ENCODE results near the gene CDC42BPB.

The CDC42BPB gene

GRCh38 chr14:102986810-102987579, 70.4 kb downstream of the CDC42BPB start:
- Histone ChIP-seq H3K4me2 (ENCODE audit: insufficient read depth, low read length) (no peak overlapping the region), H3K9ac (ENCODE audit: low read depth, low read length) (no peak overlapping the region), H3K27ac (ENCODE audit: low read length) (no peak overlapping the region), H2AFZ (ENCODE audit: low read depth, low read length) (no peak overlapping the region), H3K79me2 (ENCODE audit: insufficient read depth, low read length) (no peaks in the 10 kb centered on the region), H3K36me3 (ENCODE audit: insufficient read depth, low read length) (no peaks in the 10 kb centered on the region), H3K4me1 (ENCODE audit: insufficient read depth, low read length) (no peaks in the 10 kb centered on the region), H3K27me3 (ENCODE audit: insufficient read depth, low read length, poor library complexity) (no peaks in the 10 kb centered on the region), H3K4me3 (ENCODE audit: low read depth in 1 of 2, low read length in 2 of 2) (no peak overlapping the region), H3K9me3 (ENCODE audit: insufficient read depth, low read length, severe bottlenecking) (peaks cover 13% of the 10 kb centered on the region), H4K20me1 (ENCODE audit: insufficient read depth, low read length) (no peaks in the 10 kb centered on the region)
- TF ChIP-seq, protein P1, sequence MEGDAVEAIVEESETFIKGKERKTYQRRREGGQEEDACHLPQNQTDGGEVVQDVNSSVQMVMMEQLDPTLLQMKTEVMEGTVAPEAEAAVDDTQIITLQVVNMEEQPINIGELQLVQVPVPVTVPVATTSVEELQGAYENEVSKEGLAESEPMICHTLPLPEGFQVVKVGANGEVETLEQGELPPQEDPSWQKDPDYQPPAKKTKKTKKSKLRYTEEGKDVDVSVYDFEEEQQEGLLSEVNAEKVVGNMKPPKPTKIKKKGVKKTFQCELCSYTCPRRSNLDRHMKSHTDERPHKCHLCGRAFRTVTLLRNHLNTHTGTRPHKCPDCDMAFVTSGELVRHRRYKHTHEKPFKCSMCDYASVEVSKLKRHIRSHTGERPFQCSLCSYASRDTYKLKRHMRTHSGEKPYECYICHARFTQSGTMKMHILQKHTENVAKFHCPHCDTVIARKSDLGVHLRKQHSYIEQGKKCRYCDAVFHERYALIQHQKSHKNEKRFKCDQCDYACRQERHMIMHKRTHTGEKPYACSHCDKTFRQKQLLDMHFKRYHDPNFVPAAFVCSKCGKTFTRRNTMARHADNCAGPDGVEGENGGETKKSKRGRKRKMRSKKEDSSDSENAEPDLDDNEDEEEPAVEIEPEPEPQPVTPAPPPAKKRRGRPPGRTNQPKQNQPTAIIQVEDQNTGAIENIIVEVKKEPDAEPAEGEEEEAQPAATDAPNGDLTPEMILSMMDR (IDR thresholded peaks at IDR 0.05; ENCODE audit: borderline replicate concordance, extremely low read depth, low read length, poor library complexity, severe bottlenecking), result no peak
- ATAC-seq (ENCODE audit: insufficient read depth, low read depth) (no peak), DNase-seq (no peak)

DNA sequence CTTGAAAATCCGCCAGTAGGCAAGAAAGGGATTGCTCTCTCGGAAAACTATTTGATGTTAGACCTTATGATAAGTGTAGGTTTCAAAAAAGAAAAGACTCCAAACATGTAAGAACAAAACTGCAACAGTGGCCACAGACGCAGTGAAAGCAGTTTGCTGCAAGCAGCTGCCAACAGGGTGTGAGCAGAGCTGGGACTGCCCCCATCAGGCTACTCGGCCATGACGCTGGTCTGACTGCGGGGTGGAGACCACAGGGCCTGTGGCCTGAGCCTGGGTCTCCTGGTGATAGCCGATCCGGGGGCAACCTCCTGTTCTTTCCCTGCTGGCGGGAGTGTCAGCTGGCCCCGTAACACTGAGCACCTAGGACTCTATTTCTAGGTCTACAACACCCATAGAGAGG, 71.7 kb downstream of the CDC42BPB start:
- peaks cover 13% of the 10 kb centered on the region for H3K9me3 ChIP-seq (ENCODE audit: insufficient read depth, low read length, severe bottlenecking)
- H2AFZ ChIP-seq (ENCODE audit: low read depth, low read length), result no peak overlapping the region
- DNase-seq, result no peak
- ATAC-seq (ENCODE audit: insufficient read depth, low read depth), result no peak
- H3K9ac ChIP-seq (ENCODE audit: low read depth, low read length), result no peak overlapping the region
- no peak overlapping the region for H3K27ac ChIP-seq (ENCODE audit: low read length)
- H4K20me1 ChIP-seq (ENCODE audit: insufficient read depth, low read length), result no peaks in the 10 kb centered on the region
- H3K4me3 ChIP-seq (ENCODE audit: low read depth in 1 of 2, low read length in 2 of 2), result no peak overlapping the region
- no peaks in the 10 kb centered on the region for H3K27me3 ChIP-seq (ENCODE audit: insufficient read depth, low read length, poor library complexity)
- no peaks in the 10 kb centered on the region for H3K36me3 ChIP-seq (ENCODE audit: insufficient read depth, low read length)
- TF ChIP-seq EZH2 (IDR thresholded peaks at IDR 0.05; ENCODE audit: borderline replicate concordance, low read depth, low read length, severe bottlenecking), result no peak
- TF ChIP-seq, protein P1 (IDR thresholded peaks at IDR 0.05; ENCODE audit: borderline replicate concordance, extremely low read depth, low read length, poor library complexity, severe bottlenecking), result no peak
- no peak overlapping the region for H3K4me2 ChIP-seq (ENCODE audit: insufficient read depth, low read length)
- H3K79me2 ChIP-seq (ENCODE audit: insufficient read depth, low read length), result no peaks in the 10 kb centered on the region
- no peaks in the 10 kb centered on the region for H3K4me1 ChIP-seq (ENCODE audit: insufficient read depth, low read length)

- Histone ChIP-seq H2AFZ (ENCODE audit: low read depth, low read length) (no peak overlapping the region), H3K4me3 (ENCODE audit: low read depth in 1 of 2, low read length in 2 of 2) (no peak overlapping the region), H3K36me3 (ENCODE audit: insufficient read depth, low read length) (no peaks in the 10 kb centered on the region), H3K4me2 (ENCODE audit: insufficient read depth, low read length) (no peak overlapping the region), H4K20me1 (ENCODE audit: insufficient read depth, low read length) (no peaks in the 10 kb centered on the region), H3K27ac (ENCODE audit: low read length) (no peak overlapping the region), H3K9ac (ENCODE audit: low read depth, low read length) (no peak overlapping the region), H3K4me1 (ENCODE audit: insufficient read depth, low read length) (no peaks in the 10 kb centered on the region), H3K9me3 (ENCODE audit: insufficient read depth, low read length, severe bottlenecking) (peaks cover 13% of the 10 kb centered on the region), H3K27me3 (ENCODE audit: insufficient read depth, low read length, poor library complexity) (no peaks in the 10 kb centered on the region), H3K79me2 (ENCODE audit: insufficient read depth, low read length) (no peaks in the 10 kb centered on the region)
- ATAC-seq (ENCODE audit: insufficient read depth, low read depth), result no peak
- TF ChIP-seq EZH2 (IDR thresholded peaks at IDR 0.05; ENCODE audit: borderline replicate concordance, low read depth, low read length, severe bottlenecking), result no peak
- TF ChIP-seq, protein P1 (IDR thresholded peaks at IDR 0.05; ENCODE audit: borderline replicate concordance, extremely low read depth, low read length, poor library complexity, severe bottlenecking), result no peak
- DNase-seq, result no peak
Measured at GRCh38 chr14:102984336-102985102, 72.8 kb downstream of the CDC42BPB start.

Measured in DND-41 (cell line).